AG09319 (cell line): ENCODE data around the gene KCNE1.
"Not testable (repeated sequence)": the region's sequence is repeated elsewhere in the genome, so short reads cannot be mapped to it uniquely, and the experiment has no call there.

Experiments used
- DNase-seq: peaks from one replicate; pipeline ENCODE4 v3.0.0-alpha.2; 2010; ENCODE audit warnings: low read depth; ENCODE audit errors: extremely low read depth

The KCNE1 gene

DNA sequence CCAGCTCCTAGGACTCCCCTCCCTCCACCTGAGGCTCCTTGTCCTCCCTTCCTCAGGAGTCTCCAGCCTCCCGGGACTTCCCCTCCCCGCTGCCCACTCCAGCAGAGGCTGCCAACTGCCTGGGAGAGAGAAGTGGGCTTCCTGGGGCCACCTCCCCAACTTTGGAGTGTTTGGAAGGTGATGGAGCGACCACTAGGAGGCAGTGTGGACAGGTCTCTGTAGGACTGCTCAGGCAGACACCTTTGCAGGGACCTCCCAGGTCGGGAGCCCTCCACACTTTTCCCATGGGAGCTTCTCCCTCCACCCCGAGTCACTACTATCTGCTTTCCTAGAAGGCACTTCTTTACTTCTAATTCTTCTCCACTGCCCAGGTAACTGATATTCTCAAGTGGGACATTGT lies 107.3 kb downstream of the KCNE1 start:
- DNase-seq, result not testable (repeated sequence)

DNA sequence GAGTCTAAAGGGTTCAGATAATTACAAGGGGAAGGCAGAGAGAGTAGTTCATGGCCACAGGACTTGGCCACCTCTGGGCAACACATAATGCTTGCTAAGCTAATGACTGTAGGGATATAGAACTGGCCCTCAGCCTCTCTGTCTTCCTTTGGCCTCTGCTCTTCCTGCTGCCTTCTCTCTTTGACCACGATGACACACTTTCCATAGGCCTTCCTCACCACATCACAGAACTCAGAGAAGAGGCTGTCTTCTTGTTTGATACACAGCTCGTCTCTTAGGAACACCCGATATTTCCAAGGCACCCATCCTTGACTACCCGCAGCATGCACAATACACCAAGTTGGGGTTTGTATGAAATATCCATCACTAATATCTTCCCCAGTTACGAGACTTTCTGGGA lies 111.5 kb downstream of the KCNE1 start:
- not testable (repeated sequence) for DNase-seq
